ENCODE data around the gene EGFL7. TPM values are rescaled to one million over a fixed set of nuclear protein-coding genes. Genes with fewer than 3 reads are reported as not detected.

The EGFL7 gene
- total and polyA plus RNA-seq, 10 of the 15 experiments (the other 5 are each of a cell fraction or from before 2014, with no cell fraction given), result 0.06 to 0.46 (median 0.19) TPM; not detected in 5

DNA sequence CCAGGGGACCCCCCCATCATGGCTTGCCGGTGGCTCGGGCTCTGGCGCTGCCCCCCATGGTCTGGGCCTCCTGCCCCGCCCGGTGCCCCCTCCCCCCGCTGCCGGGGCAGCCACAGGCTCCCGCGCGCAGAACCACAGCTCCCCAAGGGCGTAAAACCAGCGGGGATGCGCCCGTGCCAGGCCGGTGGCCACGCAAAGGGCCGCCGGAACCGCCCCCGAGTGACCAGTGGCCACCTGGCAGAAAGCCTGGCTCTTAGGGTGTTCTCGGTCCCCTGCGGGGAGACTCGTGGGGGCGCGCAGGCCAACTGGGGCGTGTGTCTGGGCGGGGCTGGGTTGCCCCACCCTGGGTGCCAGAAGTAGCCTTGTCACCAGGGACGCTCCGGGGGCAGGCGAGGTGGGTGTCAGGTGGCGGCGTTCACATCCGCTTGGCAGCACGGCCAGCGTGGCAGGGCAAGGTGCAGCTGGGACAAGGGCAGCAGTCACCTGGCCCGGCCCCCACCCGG, 25.1 kb downstream of the EGFL7 start:
- POLR2A ChIA-PET, result interaction anchor here (1.0 kb wide), 1 partner anchor 54 kb away, joined by 3 read pairs; no protein-coding TSS in a partner anchor
- Histone ChIP-seq H3K79me2 (ENCODE audit: control insufficient read depth, insufficient read depth, low read length) (peaks cover 7% of the 10 kb centered on the region), H3K4me3 (peak overlapping the region; percentile 67; the same call in 1 of the 2 replicates), H3K27me3 (replicated peaks in 1 of 2; ENCODE audit: control insufficient read depth in 2 of 2, insufficient read depth in 2 of 2, low read length in 1 of 2) (no peaks in the 10 kb centered on the region), H3K9ac (ENCODE audit: control insufficient read depth, insufficient read depth, low read length) (peak overlapping the region; percentile 29; the same call in 1 of the 2 replicates), H3K36me3 (ENCODE audit: control insufficient read depth in 2 of 2, insufficient read depth in 2 of 2, low read length in 1 of 2) (no peaks in the 10 kb centered on the region), H3K27ac (ENCODE audit: control insufficient read depth, insufficient read depth) (peak overlapping the region; percentile 24; the same call in 1 of the 2 replicates), H2AFZ (ENCODE audit: control insufficient read depth, low read depth, low read length) (peak overlapping the region; percentile 39), H3K4me2 (ENCODE audit: control insufficient read depth, insufficient read depth) (peak overlapping the region; percentile 98), H3K9me3 (replicated peaks; ENCODE audit: control insufficient read depth, insufficient read depth, low read length) (no peaks in the 10 kb centered on the region), H4K20me1 (ENCODE audit: control insufficient read depth, insufficient read depth) (no peaks in the 10 kb centered on the region; the same call in 1 of the 2 replicates), H3K4me1 (ENCODE audit: control insufficient read depth, insufficient read depth, low read length) (peaks cover 16% of the 10 kb centered on the region)
- intact Hi-C loops (cut with micrococcal nuclease; ENCODE audit: unreplicated experiment), result loop anchor here (5.0 kb wide), 1 partner anchor 200 kb away; no protein-coding TSS in a partner anchor
- in situ Hi-C loops (cut with MboI), result no loop called here
- SMC1A ChIA-PET (ENCODE audit: uncharacterized antibody, unreplicated experiment), result interaction anchor here (1.0 kb wide), 1 partner anchor 12 kb away, joined by 3 read pairs; no protein-coding TSS in a partner anchor
- FAIRE-seq, result no peak
- peak; percentile 57 for ATAC-seq
- no peak for DNase-seq (ENCODE audit: low read depth, low spot score)
- CTCF ChIA-PET, result interaction anchor here (0.6 to 2.9 kb wide), 6 partner anchors 13 to 521 kb away, joined by 3 to 12 read pairs (median 3); no protein-coding TSS in a partner anchor
- WGBS (ENCODE audit: insufficient coverage, insufficient replicate concordance, low lambda C conversion rate, missing lambda C conversion rate), result 2% methylated on average over 32 of the region's 37 CpGs
- no TSS peak for BruUV-seq (replicated peaks)
- RAD21 ChIA-PET (ENCODE audit: unreplicated experiment), result interaction anchor here (0.8 to 0.9 kb wide), 2 partner anchors 21 to 40 kb away, joined by 3 to 4 read pairs; no protein-coding TSS in a partner anchor
- TF ChIP-seq SPI1 (IDR thresholded peaks at IDR 0.05; ENCODE audit: borderline replicate concordance, insufficient read depth, low read depth, low read length) (no peak), BHLHE40 (IDR thresholded peaks at IDR 0.05; ENCODE audit: borderline replicate concordance in 1 of 2, low read depth in 2 of 2, low read length in 1 of 2) (peak in 1 of 2 experiments; percentile 70; a peak in 2 of 4 replicates), ZNF207 (IDR thresholded peaks at IDR 0.05; ENCODE audit: borderline replicate concordance) (0 out of 2 replicates have a peak, but pooled peaks have one; percentile 31), MEF2B (IDR thresholded peaks at IDR 0.05; ENCODE audit: partially characterized antibody, poor library complexity, severe bottlenecking) (peak; percentile 50), RFX5 (IDR thresholded peaks at IDR 0.05; ENCODE audit: low read depth, low read length) (no peak), GATAD2B (conservative IDR thresholded peaks at IDR 0.05; ENCODE audit: low read depth) (peak; percentile 69; the same call in 1 of the 2 replicates), NR2F1 (conservative IDR thresholded peaks at IDR 0.05) (peak; percentile 17; the same call in 1 of the 2 replicates)

Data from GM12878 (cell line).